ENCODE results near the gene DNM1. TPM values are rescaled to one million over a fixed set of nuclear protein-coding genes. Genes with fewer than 3 reads are reported as not detected.
"Not testable (repeated sequence)": the region's sequence is repeated elsewhere in the genome, so short reads cannot be mapped to it uniquely, and the experiment has no call there.

The DNM1 gene
- total RNA-seq, 1 donor from 2014 or later, result 24.1 TPM

DNA sequence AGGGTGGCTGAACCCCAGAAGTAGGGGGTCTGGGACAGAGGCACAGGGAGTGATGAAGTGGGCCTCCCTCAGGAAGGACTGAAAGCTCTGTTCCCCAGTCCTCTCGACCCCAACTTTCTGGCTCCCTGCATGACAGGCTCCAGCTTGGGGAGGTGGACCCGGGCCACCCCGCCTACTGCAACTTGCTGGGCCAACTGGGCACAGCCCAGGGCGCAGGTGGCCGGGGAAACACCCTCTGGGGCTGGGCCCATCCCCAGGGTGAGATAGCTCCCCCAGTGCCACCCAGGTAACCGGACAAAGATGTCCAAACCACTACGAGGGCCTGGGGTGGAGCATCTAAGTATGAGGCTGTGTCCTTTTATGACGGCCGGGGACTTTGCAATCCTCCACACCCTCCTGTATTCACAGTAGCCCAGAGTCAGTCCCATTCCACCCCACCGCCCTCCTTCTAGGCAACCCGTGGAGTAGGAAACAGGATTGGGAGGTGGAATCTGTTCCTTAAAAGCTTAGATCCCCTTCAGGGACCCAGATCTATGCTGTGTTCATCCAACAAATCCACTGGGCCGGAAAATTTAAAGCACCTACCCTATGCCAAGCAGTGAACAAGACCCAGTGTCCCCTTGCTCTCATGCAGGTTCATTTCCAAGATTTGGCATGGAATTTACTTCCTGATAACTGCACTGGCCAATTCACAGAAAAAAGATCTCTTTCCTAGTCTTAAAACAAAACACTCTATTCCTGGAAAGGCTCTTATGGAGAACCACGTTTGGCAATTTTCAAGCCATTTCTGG lies 19.9 kb downstream of the DNM1 start:
- no peak for DNase-seq (ENCODE audit: low spot score)

GRCh38 chr9:128224877-128225276 lies 21.7 kb downstream of the DNM1 start:
- no peak for DNase-seq (ENCODE audit: low spot score)

DNA sequence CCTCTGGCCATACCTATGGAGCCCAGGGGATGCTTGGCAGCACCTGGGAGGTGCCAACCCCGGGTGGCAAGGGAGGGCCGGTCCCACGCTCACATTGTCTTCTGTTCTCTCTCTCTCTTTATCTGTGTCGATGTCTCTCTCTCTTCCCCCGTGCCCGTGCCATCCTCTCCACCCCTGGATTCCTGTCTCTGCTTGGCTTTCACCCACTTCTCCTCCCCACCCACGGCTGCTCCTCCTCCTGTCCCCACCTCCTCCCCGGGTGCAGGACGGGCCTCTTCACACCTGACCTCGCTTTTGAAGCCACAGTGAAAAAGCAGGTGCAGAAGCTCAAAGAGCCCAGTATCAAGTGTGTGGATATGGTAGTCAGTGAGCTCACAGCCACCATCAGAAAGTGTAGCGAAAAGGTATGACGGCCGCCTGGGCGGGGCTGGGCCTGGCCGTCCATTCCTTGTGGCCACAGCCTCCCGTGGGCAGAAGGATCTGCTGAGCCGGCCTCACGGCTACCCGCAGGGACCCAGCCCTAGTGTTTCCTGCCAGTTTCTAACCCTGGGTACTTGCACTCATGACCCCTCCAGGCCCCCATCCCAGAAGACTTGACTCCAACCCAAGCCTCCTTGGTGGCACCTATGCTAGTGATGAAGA lies 22.7 kb downstream of the DNM1 start:
- DNase-seq (ENCODE audit: low spot score), result no peak

DNA sequence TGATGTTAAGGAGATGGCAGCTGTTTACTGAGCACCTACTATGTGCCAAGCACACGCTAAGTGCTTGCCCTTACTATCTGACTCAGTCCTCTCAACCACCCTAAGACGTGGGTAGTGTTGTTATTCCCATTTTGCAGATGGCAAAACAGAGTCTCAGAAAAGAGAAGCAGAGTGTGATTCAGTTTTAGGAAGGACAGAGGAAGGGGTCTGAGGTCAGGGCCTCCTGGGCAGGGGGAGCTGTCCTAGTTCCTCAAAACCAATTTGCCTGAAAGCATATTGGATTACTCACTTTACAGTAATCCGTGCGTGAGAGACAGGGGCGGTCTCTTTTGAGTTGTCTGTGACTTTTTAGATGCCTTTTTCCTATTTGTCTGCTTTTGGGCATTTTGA lies 23.2 kb downstream of the DNM1 start:
- DNase-seq (ENCODE audit: low spot score), result no peak

DNA sequence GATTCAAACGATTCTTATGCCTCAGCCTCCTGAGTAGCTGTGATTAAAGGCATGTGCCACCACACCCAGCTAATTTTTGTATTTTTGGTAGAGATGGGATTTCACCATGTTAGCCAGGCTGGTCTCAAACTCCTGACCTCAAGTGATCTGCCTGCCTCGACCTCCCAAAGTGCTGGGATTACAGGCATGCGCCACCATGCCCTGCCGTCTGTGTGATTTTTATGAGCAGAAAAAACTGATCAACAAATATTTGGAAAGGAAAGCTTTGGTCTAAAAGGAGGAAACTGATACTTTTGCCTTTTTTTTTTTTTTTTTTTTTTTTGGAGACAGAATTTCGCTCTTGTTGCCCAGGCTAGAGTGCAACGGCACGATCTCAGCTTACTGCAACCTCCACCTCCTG lies 27.7 kb downstream of the DNM1 start:
- not testable (repeated sequence) for DNase-seq (ENCODE audit: low spot score)

DNA sequence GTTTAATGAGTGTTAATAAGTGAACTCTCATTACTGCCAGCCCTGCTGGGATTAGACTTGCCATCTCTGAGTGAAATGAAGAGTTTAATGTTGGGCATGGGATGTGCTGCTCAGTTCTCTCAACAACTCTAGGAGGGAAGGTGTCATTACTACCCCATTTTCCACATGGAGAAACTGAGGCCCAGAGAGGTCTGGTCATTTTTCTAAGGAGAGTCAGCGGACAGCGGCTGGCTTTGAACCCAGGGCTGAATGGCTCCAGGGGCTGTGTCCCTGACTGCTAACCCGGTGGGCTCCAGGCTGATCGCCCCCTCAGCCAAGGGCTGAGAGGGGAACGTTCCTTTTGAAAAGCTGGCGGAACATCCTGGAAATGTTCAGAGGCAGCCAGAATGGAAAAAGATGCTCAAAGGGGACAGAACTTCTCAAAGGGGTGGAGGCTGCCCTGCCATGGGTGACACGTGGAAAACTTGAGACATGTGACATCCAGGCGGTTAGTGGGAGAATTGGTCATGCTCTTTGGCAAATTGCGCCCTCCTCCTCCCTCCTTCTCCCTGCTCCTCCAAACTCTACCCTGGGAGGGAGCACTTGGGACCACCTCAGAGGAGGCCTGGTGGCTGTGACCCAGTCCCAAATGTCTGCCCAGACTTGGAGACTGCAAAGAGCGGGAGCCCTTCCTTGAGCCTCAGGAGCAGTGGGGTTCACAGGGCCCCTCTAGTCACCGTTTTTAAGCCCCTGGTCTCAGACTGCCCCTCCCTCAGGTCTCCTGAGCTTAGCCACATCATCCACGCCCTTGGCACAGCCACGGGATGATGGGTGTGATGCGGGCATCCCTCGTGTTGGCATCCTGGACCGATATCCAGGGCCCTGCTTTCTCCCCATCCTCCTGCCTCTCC lies 28.7 kb downstream of the DNM1 start:
- DNase-seq (ENCODE audit: low spot score), result no peak

DNA sequence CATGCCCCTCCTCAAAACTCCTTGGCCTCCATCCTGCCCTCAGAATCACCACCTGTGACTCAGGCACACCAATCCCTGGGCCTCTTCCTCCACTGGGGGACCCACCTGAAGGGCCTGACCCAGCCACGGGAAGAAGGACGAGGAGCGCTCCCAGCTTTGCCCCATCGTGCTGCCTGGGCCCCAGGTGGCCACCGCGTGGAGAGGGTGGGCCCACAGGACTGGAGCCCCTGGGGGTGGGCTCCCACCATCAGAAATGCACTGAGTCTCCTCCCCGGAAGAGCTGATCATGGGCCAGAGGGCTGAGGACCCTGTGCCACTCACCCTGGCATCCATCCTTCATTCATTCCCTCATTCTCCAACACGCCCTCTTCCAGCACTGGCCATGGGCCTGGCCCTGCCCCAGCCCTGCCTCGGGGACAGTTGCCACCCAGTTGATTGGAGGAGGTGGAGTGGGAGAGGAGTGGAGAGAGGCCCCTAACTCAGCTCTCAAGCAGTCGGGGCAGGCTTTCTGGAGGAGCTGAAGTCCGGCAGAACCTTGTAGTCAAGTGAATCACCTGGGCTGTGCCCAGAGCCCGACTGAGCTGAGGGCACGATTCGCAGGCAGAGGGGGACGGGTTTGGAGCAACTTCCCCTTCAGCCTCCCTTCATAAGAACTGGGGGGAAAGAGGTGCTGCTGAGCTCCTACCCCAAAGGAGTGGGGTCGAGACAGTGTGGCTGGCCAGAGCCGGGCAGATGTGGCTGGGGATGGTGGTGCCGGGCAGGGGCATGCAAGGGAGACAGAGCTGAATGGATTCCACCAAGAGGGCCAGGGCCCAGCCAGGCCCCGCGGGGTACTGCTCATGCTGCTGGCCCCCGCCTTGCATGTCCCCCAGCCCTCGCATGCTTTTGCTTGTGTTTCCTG lies 29.6 kb downstream of the DNM1 start:
- DNase-seq (ENCODE audit: low spot score), result no peak

- no peak for DNase-seq (ENCODE audit: low spot score)
These were observed 30.7 kb downstream of the DNM1 start for GRCh38 chr9:128233817-128234406.

DNA sequence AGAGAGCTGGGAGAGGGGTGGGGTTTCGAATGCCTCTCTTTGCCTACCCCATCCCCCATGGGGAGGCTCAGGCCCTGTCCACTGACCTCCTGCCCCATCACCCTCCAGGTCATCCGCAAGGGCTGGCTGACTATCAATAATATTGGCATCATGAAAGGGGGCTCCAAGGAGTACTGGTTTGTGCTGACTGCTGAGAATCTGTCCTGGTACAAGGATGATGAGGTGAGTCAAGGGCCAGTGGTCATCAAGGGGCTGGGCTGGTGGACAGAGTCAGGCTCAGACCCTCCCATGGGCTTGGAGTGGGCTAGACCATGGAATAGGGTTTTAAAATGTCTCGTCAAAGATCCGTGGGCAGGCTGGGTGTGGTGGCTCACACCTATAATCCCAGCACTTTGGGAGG lies 38.9 kb downstream of the DNM1 start:
- no peak for DNase-seq (ENCODE audit: low spot score)

DNA sequence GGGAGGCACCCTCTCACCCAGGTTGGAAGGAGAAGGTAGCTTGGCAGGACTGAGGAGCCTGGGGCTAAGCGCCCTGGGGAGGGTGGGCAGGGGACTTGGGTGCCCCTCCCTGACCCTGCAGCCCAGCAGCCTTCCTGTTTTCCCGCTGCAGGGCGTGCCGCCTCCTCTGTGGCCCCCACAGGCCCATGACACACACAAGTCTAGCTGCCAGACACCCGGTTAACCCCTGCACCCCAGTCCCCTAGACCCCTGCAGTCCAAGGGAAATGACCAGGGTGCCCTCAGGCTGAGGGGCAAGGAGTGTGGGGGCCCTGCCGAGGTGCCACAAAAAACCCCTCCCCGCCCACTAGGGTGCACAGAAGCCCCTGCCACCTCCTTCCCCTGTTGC lies 39.6 kb downstream of the DNM1 start:
- DNase-seq (ENCODE audit: low spot score), result no peak

DNA sequence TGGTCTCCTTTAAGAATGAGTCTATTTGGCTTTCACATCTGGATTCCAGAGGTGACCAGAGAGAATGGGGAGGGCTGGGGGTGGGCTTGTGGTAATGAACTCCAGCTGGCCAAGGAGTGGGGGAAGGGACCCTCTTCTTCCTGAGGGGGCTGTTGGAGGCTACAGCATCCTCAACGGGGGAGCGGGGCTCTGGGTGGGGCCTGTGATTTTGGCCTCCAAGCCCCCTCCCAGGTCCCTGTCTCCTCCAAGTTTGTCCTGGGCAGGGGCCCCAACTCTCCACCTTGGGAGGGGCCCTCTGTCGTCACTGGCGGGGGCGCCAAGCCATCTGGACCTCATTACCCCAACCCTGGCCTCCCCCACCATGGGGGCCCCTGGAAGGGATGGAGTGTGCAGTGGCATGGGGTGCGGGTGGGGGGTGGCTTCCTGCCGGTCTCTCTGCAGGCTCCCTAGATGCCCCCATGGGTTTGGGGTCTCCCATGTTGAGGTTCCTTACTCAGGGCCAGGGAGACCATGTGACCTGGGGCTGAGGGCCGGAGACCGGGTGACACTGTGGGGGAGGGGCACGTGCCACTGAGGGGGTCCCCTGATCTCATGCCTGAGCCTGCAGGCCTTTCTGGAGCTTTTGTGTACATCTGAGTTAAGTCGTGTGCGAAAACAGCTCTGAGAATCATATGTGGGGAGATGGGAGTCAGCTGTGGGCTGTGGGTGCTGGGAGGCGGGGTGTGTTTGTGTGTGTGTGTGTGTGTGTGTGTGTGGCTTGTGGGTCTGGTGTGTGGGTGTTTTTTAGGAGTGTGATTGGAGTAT lies 40.2 kb downstream of the DNM1 start:
- no peak for DNase-seq (ENCODE audit: low spot score)

GRCh38 chr9:128244091-128244836 lies 41.1 kb downstream of the DNM1 start:
- no peak for DNase-seq (ENCODE audit: low spot score)

- no peak for DNase-seq (ENCODE audit: low spot score)
These were observed 41.7 kb downstream of the DNM1 start for GRCh38 chr9:128244837-128245231.

DNA sequence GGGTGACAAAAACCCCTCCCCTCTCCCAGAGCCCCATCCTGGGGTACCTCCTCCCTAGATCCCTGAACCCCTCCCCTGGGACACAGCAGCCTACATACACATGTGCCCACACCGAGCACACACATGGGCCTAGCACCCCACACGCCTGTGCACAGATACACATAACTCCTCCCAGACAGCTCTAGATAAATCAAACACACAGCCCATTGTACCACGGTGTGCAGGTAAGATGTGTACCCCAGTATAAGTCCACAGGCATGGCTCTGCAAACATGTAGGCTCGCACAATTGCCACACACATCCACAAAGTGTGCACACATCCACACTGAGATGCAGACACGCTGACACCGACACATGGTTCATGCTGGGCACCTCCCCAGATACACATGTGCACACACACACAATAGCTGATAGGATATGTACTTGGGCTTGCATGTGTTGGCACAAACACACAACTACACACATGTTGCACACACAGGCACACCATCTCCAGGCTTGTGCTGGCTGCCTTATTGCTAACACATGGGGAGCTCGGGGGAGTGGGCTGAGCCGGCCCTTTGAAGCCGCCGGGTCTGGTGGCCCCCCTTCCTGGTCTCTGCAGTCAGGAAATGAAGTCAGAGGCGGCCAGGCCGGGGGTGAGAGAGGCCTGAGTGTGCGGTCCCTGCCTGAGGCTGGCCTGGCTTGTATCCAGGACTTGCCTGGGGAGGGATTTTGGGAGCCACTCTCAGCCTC lies 42.4 kb downstream of the DNM1 start:
- DNase-seq (ENCODE audit: low spot score), result no peak

- DNase-seq (ENCODE audit: low spot score), result no peak
These were observed 43.3 kb downstream of the DNM1 start for GRCh38 chr9:128246471-128246870.

DNA sequence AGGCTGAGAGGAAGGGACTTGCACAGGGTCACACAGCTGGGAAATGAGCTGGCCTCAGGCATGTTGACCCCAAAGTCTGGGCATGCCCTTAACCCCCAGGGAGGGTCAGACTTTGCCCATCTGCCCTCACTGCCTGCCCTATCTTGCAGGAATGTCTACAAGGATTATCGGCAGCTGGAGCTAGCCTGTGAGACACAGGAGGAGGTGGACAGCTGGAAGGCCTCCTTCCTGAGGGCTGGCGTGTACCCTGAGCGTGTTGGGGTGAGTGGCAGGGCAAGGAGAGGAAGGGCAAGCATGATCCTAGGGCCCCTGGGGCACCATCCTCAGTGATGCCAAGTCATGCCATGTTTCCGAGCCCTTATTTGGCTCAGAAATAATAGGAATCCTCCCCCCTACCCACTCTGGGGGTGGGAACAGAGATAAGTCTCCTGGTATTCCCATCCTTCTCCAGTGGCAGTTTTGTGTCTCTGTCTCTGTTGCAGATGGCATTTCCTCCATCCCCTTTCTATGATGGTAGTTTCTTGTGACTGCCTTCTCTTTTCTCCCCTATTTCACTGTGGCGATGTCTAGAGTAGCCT lies 44.1 kb downstream of the DNM1 start:
- no peak for DNase-seq (ENCODE audit: low spot score)

GRCh38 chr9:128249558-128249907 lies 46.4 kb downstream of the DNM1 start:
- DNase-seq (ENCODE audit: low spot score), result no peak
